DMS153 treated with DMSO at 0.1 percent for 48 hours (cell line): Measurements from ENCODE around the gene ZSCAN5A.
"Not testable (repeated sequence)": the region's sequence is repeated elsewhere in the genome, so short reads cannot be mapped to it uniquely, and the experiment has no call there.

Experiments
- DNase-seq: peaks from one replicate; lab custom pipeline; 2025; ENCODE audit not compliant: unreplicated experiment; lab: John Stamatoyannopoulos, UW

Gene ZSCAN5A

GRCh38 chr19:56273563-56274117, 41.0 kb downstream of the ZSCAN5A start:
- no peak for DNase-seq

GRCh38 chr19:56272161-56272798, 42.4 kb downstream of the ZSCAN5A start, which contains the start of gene EDDM13:
Gene EDDM13 (plus strand): TSS chr19:56272748. CDS start chr19:56272835, 87 bp downstream.
- DNase-seq = no peak

GRCh38 chr19:56271151-56271550, 43.5 kb downstream of the ZSCAN5A start:
- DNase-seq = no peak

- no peak for DNase-seq
Observed at GRCh38 chr19:56270676-56271075, 44.0 kb downstream of the ZSCAN5A start.

- DNase-seq = no peak
Observed at GRCh38 chr19:56269348-56269747, 45.3 kb downstream of the ZSCAN5A start.

GRCh38 chr19:56266051-56266450, 48.6 kb downstream of the ZSCAN5A start:
- DNase-seq = no peak

- DNase-seq = no peak
Observed at GRCh38 chr19:56263319-56263718, 51.3 kb downstream of the ZSCAN5A start.

GRCh38 chr19:56261932-56262331, 52.7 kb downstream of the ZSCAN5A start:
- DNase-seq = not testable (repeated sequence)

GRCh38 chr19:56261145-56261544, 53.5 kb downstream of the ZSCAN5A start:
- DNase-seq = no peak

GRCh38 chr19:56258272-56258671, 56.4 kb downstream of the ZSCAN5A start:
- no peak for DNase-seq

- DNase-seq = peak; percentile 11
Observed at GRCh38 chr19:56253737-56254136, 60.9 kb downstream of the ZSCAN5A start.

- peak; percentile 14 for DNase-seq
Observed at GRCh38 chr19:56252699-56253422, 61.8 kb downstream of the ZSCAN5A start.

GRCh38 chr19:56248736-56249338, 65.8 kb downstream of the ZSCAN5A start:
- not testable (repeated sequence) for DNase-seq

GRCh38 chr19:56245764-56246163, 68.9 kb downstream of the ZSCAN5A start:
- not testable (repeated sequence) for DNase-seq

- DNase-seq = no peak
Observed at GRCh38 chr19:56245121-56245740, 69.4 kb downstream of the ZSCAN5A start.

- DNase-seq = no peak
Observed at GRCh38 chr19:56223481-56223880, 91.2 kb downstream of the ZSCAN5A start.

- no peak for DNase-seq
Observed at GRCh38 chr19:56222901-56223300, 91.7 kb downstream of the ZSCAN5A start.

GRCh38 chr19:56221851-56222250, 92.8 kb downstream of the ZSCAN5A start:
- DNase-seq = no peak

GRCh38 chr19:56221442-56221841, 93.2 kb downstream of the ZSCAN5A start:
- not testable (repeated sequence) for DNase-seq

- DNase-seq = no peak
Observed at GRCh38 chr19:56218961-56219360, 95.7 kb downstream of the ZSCAN5A start.
